RWPE1 (cell line): ENCODE results near the gene PPP1R11.

Experiments
- CTCF ChIA-PET: fragments of 350-600 bp; sonication (Branson Sonifier 250); formaldehyde crosslinking; extraction: SDS; loops from one replicate; lab custom pipeline; 2021; lab: Yijun Ruan, JAX
- POLR2A ChIA-PET: fragments of 400-600 bp; formaldehyde crosslinking; extraction: SDS; loops from one replicate; lab custom pipeline; 2020; ENCODE audit warnings: antibody characterized with exemption; ENCODE audit not compliant: low non-redundant PET; lab: Yijun Ruan, JAX
- DNase-seq: peaks from one replicate; pipeline ENCODE4 v3.0.0; 2012; ENCODE audit warnings: low spot score
- H3K27ac ChIP-seq: fragments of 450-650 bp; 2 replicates; pipeline ENCODE4 v1.5.1; 2017
- TF ChIP-seq, protein P1 (sequence below): fragments of 450-650 bp; conservative IDR thresholded peaks from 2 replicates; pipeline ENCODE4 v1.5.1; 2017; ENCODE audit warnings: low read depth, mild to moderate bottlenecking

Gene PPP1R11

DNA sequence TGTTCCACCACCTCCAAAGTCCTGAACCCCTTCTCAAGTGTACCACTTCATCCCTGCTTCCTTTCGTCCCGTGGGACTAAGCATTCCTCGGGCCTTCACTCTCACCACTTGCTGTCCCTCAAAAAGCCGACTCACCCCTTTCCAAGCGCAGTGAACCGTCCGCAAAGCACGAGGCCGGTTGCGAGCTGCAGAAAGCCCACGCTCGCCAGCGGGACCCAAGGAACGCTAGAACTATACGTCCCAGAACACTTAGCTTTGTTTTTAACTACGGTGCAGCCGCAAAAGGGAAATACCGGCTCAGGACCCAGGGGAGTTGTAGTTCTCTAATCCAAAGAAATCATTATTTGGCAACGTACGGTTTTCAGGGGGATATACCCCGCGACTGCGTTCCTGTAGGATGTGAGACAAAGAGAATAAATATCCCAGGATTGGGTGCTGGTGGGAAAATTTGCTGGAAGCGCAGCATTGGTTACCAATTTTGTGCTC lies 6.3 kb upstream of the PPP1R11 start:
- ChIA-PET CTCF (interaction anchor here (1.1 kb wide), 1 partner anchor 15 kb away, joined by 4 read pairs; no protein-coding TSS in a partner anchor), POLR2A (interaction anchor here (2.7 kb wide), 1 partner anchor 41 kb away, joined by 9 read pairs; no protein-coding TSS in a partner anchor)
- no peak for DNase-seq
- H3K27ac ChIP-seq = peak overlapping the region; percentile 92
- TF ChIP-seq, protein P1, sequence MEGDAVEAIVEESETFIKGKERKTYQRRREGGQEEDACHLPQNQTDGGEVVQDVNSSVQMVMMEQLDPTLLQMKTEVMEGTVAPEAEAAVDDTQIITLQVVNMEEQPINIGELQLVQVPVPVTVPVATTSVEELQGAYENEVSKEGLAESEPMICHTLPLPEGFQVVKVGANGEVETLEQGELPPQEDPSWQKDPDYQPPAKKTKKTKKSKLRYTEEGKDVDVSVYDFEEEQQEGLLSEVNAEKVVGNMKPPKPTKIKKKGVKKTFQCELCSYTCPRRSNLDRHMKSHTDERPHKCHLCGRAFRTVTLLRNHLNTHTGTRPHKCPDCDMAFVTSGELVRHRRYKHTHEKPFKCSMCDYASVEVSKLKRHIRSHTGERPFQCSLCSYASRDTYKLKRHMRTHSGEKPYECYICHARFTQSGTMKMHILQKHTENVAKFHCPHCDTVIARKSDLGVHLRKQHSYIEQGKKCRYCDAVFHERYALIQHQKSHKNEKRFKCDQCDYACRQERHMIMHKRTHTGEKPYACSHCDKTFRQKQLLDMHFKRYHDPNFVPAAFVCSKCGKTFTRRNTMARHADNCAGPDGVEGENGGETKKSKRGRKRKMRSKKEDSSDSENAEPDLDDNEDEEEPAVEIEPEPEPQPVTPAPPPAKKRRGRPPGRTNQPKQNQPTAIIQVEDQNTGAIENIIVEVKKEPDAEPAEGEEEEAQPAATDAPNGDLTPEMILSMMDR = no peak

DNA sequence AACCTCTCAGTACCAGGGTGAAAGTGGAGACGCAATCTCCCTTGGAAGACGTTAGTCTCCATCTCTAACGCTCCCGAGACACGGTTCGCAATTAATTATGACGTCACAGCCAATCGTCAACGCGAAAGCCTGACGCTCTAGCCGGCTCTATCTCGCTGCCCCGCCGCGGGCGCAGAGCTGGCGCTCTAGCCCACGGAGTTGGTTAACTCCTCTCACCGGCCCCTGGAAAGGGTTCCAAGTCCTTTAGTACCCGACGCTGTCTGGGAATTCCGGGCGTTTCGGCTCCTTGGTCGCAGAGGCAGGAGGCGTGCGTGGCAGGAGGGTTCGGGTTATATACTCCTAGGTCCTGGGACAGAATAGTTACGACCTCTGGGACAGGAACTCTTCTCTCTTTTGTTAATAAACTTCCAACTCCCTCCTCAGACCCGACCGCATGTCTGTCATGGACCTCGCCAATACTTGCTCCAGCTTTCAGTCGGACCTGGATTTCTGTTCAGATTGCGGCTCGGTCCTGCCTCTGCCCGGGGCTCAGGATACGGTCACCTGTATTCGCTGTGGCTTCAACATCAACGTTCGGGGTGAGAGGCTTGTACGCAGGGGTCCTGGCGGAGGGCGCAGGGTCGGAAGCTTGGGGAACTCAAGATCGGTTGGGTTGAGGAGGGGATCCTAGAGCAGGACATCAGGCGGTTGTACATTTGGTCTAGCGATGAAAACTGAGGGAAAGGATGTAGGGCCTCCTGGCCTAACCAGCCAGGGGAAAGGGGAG lies 5.7 kb upstream of the PPP1R11 start, which contains the start of gene POLR1H:
TSS of gene POLR1H (plus strand) at position 174 of the 766 bp plus-strand sequence. CDS start at position 434, 260 bp downstream.
- ChIA-PET POLR2A (interaction anchor here (2.7 kb wide), 1 partner anchor 41 kb away, joined by 9 read pairs; no protein-coding TSS in a partner anchor), CTCF (interaction anchor here (0.6 to 1.6 kb wide), 2 partner anchors 8 to 42 kb away, joined by 4 to 5 read pairs; no protein-coding TSS in a partner anchor)
- peak within 1 kb of the TSS; percentile 92 for H3K27ac ChIP-seq
- TF ChIP-seq, protein P1 = no peak
- peak; percentile 95 for DNase-seq

DNA sequence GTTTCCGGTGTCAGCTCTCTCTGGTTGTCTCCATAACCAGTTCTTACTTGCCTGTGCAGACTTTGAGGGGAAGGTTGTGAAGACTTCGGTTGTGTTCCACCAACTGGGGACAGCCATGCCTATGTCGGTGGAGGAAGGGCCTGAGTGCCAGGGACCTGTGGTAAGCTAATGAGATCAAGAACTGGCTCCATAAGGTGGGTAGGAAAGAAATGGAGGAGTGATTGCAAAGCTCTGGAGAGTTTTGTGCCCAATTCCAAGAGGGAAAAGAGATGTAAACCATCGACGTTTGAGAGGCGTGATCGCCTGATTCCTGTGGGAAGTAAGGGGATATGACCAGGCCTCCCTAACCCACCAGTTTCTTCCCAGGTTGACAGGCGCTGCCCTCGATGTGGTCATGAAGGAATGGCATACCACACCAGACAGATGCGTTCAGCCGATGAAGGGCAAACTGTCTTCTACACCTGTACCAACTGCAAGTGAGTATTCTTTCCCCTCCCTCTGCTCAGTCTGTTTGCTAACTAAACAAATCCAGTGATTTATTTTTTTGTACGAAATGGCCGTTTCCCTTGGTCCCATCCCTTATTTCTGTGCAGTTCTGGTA lies 5.0 kb upstream of the PPP1R11 start:
- ChIA-PET CTCF (interaction anchor here (0.6 to 1.6 kb wide), 2 partner anchors 9 to 41 kb away, joined by 4 to 5 read pairs; no protein-coding TSS in a partner anchor), POLR2A (interaction anchor here (2.7 kb wide), 1 partner anchor 40 kb away, joined by 9 read pairs; no protein-coding TSS in a partner anchor)
- no peak for DNase-seq
- TF ChIP-seq, protein P1 = no peak
- H3K27ac ChIP-seq = peak overlapping the region; percentile 92

DNA sequence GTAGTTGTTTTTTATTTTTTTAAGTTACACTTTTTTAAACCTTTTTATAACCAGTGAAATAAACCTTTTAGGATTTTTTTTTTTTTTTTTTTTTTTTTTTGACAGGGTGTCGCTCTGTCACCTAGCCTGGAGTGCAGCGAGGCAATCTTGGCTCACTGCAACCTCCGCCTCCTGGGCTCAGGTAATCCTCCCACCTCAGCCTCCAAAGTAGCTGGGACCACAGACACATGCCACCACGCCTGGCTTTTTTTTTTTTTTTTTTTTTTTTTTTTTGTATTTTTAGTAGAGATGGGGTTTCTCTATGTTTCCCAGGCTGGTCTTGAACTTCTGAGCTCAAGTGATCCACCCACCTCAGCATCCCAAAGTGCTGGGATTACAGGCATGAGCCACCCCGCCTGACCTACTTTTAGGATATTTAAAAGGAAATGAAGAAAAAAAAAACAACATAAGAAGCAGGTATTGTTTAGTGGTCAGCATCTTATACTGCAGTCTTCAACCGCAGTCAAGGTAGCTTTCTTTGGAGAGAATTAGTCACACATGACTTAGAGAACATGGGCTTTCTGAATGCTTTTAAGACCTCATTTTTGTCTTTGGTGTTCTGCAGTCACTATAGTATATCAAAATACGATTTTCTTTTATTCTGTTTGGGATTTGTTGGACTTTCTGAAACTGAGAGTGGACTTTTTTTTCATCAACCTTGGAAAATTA lies 4.4 kb upstream of the PPP1R11 start:
- TF ChIP-seq, protein P1 = no peak
- peak overlapping the region; percentile 92 for H3K27ac ChIP-seq
- no peak for DNase-seq
- CTCF ChIA-PET = interaction anchor here (0.6 to 1.6 kb wide), 3 partner anchors 41 to 170 kb away, joined by 3 to 5 read pairs (median 4); no protein-coding TSS in a partner anchor
- POLR2A ChIA-PET = interaction anchor here (2.7 kb wide), 1 partner anchor 39 kb away, joined by 9 read pairs; no protein-coding TSS in a partner anchor

DNA sequence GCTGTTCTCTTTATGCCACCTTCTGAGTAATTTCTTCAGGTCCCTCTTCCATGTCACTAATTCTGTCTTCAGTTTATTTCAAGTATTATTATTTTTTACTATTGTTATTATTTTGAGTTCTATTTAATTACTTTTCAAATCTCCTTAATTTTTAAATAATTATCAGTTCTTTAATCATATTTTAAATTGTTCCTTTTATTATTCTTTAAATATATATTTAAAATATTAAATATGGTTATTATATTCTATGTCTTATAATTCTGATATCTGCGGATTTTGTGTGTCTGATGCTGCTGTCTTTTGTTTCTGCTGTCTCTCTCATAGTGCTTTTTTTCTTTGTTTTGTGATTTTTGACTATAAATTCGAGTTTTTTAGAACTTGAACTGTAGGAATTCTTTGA lies 3.7 kb upstream of the PPP1R11 start:
- CTCF ChIA-PET = no interaction called here
- TF ChIP-seq, protein P1 = no peak
- POLR2A ChIA-PET = no interaction called here
- no peak overlapping the region for H3K27ac ChIP-seq
- no peak for DNase-seq
